Measurements from ENCODE around the gene HJURP. TPM values are rescaled to one million over a fixed set of nuclear protein-coding genes. Genes with fewer than 3 reads are reported as not detected.

HJURP gene
- polyA plus RNA-seq, 2 of the 4 experiments (the other 2 are of a cell fraction): 103 to 111 TPM

GRCh38 chr2:233857511-233858141 is 3.3 kb upstream of the HJURP start:
- TF ChIP-seq RARB (CRISPR knock-in tag; IDR thresholded peaks at IDR 0.05) (0 out of 2 replicates have a peak, but pooled peaks have one; percentile 45), CEBPB (IDR thresholded peaks at IDR 0.05) (peak in 1 of 2 experiments; percentile 57; a peak in 2 of 4 replicates), MAX (IDR thresholded peaks at IDR 0.05) (0 out of 2 replicates have a peak, but pooled peaks have one; percentile 35), PBX3 (IDR thresholded peaks at IDR 0.05) (0 out of 2 replicates have a peak, but pooled peaks have one; percentile 21), CTCF (IDR thresholded peaks at IDR 0.05) (peak; percentile 91), NR3C1 (IDR thresholded peaks at IDR 0.05) (no peak), TFCP2L1 (CRISPR knock-in tag; IDR thresholded peaks at IDR 0.05) (no peak), FOSL2 (IDR thresholded peaks at IDR 0.05) (no peak), FOSL2 (CRISPR knock-in tag; IDR thresholded peaks at IDR 0.05) (peak; percentile 2; the same call in 1 of the 2 replicates), FOXS1 (CRISPR knock-in tag; IDR thresholded peaks at IDR 0.05) (no peak), ATOH8 (CRISPR knock-in tag; IDR thresholded peaks at IDR 0.05; ENCODE audit: low read depth) (no peak; the same call in 1 of the 2 replicates), HOXB13 (CRISPR knock-in tag; IDR thresholded peaks at IDR 0.05; ENCODE audit: low read depth) (peak; percentile 61; the same call in 1 of the 2 replicates), NFE2L2 (conservative IDR thresholded peaks at IDR 0.05; ENCODE audit: low read length) (peak; percentile 94), KDM1A (IDR thresholded peaks at IDR 0.05; ENCODE audit: low read depth) (no peak), MAFK (IDR thresholded peaks at IDR 0.05; ENCODE audit: partially characterized antibody) (peak; percentile 97), HOXA7 (CRISPR knock-in tag; IDR thresholded peaks at IDR 0.05) (peak; percentile 80; the same call in 1 of the 2 replicates), RAD21 (conservative IDR thresholded peaks at IDR 0.05 in 1 of 2, IDR thresholded peaks at IDR 0.05 in 1 of 2) (peak; percentile 91 to 92), KDM5A (IDR thresholded peaks at IDR 0.05) (peak; percentile 20; the same call in 1 of the 2 replicates), HOXB5 (CRISPR knock-in tag; IDR thresholded peaks at IDR 0.05) (peak; percentile 73; the same call in 1 of the 2 replicates), USF2 (IDR thresholded peaks at IDR 0.05) (peak; percentile 2; the same call in 1 of the 2 replicates), GATA3 (IDR thresholded peaks at IDR 0.05; ENCODE audit: borderline replicate concordance) (peak; percentile 66; the same call in 1 of the 2 replicates), EHF (CRISPR knock-in tag; IDR thresholded peaks at IDR 0.05) (no peak), EP300 (IDR thresholded peaks at IDR 0.05) (peak in 1 of 2 experiments; percentile 13; a peak in 1 of 5 replicates), JUN (IDR thresholded peaks at IDR 0.05) (peak in 1 of 2 experiments; percentile 48; a peak in 1 of 5 replicates), SMC3 (IDR thresholded peaks at IDR 0.05) (peak; percentile 77)
- WGBS (ENCODE audit: missing lambda C conversion rate): 1% methylated on average over 9 of the region's 9 CpGs
- ATAC-seq (peak; percentile 47 to 63), DNase-seq (ENCODE audit: low read depth in 1 of 2, low spot score in 1 of 2) (peak; percentile 69 to 96), FAIRE-seq (no peak)
- CTCF ChIA-PET: interaction anchor here (0.6 to 5.2 kb wide), 69 partner anchors 9 to 1263 kb away, joined by 3 to 42 read pairs (median 4); partner anchors contain the start of genes MSL3B and TRPM8
- peak overlapping the region; percentile 81 to 97 for H3K27ac ChIP-seq
- peak overlapping the region; percentile 72 for H3K4me2 ChIP-seq
- peaks cover 27% of the 10 kb centered on the region for H3K4me1 ChIP-seq
- POLR2A ChIA-PET: interaction anchor here (0.9 to 1.5 kb wide), 6 partner anchors 10 to 688 kb away, joined by 3 to 6 read pairs (median 4); partner anchors contain the start of genes ARL4C and MSL3B
- H3K9me3 ChIP-seq: no peaks in the 10 kb centered on the region
- no peak overlapping the region for H3K4me3 ChIP-seq
